Measurements from ENCODE around the gene SUGP2.

SUGP2 gene

GRCh38 chr19:19059018-19059836 is 25.9 kb upstream of the SUGP2 start:
- no peak for DNase-seq

GRCh38 chr19:19057720-19058119 is 24.4 kb upstream of the SUGP2 start:
- no peak for DNase-seq

GRCh38 chr19:19057317-19057716 is 24.0 kb upstream of the SUGP2 start:
- no peak for DNase-seq

- DNase-seq: no peak
These were observed 23.4 kb upstream of the SUGP2 start for GRCh38 chr19:19056636-19057275.

GRCh38 chr19:19055701-19056100 is 22.4 kb upstream of the SUGP2 start:
- DNase-seq: no peak

- no peak for DNase-seq
These were observed 21.7 kb upstream of the SUGP2 start for GRCh38 chr19:19054939-19055440.

GRCh38 chr19:19054315-19054938 is 21.1 kb upstream of the SUGP2 start:
- DNase-seq: no peak

GRCh38 chr19:19053508-19054314 is 20.4 kb upstream of the SUGP2 start:
- DNase-seq: peak; percentile 26

GRCh38 chr19:19052921-19053320 is 19.6 kb upstream of the SUGP2 start:
- no peak for DNase-seq

GRCh38 chr19:19051478-19052213 is 18.3 kb upstream of the SUGP2 start:
- DNase-seq: no peak

- no peak for DNase-seq
These were observed 17.4 kb upstream of the SUGP2 start for GRCh38 chr19:19050731-19051130.

- no peak for DNase-seq
These were observed 16.8 kb upstream of the SUGP2 start for GRCh38 chr19:19050104-19050503.

GRCh38 chr19:19049406-19049805 is 16.1 kb upstream of the SUGP2 start:
- DNase-seq: no peak

GRCh38 chr19:19043881-19044280 is 10.6 kb upstream of the SUGP2 start:
- no peak for DNase-seq

GRCh38 chr19:19043481-19043880 is 10.2 kb upstream of the SUGP2 start:
- DNase-seq: no peak

- DNase-seq: no peak
These were observed 9.5 kb upstream of the SUGP2 start for GRCh38 chr19:19042732-19043280.

GRCh38 chr19:19040417-19040816 is 7.1 kb upstream of the SUGP2 start:
- no peak for DNase-seq

- peak; percentile 26 for DNase-seq
These were observed 6.6 kb upstream of the SUGP2 start for GRCh38 chr19:19039901-19040300.

GRCh38 chr19:19034204-19034624 is 897 bp upstream of the SUGP2 start:
- peak; percentile 89 for DNase-seq

- no peak for DNase-seq
These were observed 216 bp downstream of the SUGP2 start for GRCh38 chr19:19033176-19033425.

- DNase-seq: peak; percentile 93
These were observed 719 bp downstream of the SUGP2 start for GRCh38 chr19:19032420-19033175.

Data from activated CD4-positive, alpha-beta T cell treated with anti-CD3 and anti-CD28 coated beads, Interleukin-2, amount 50 U/mL, for 16 hours (primary cell).